NOMO-1 (cell line): ENCODE measurements around the gene TFG.

Experiments
- DNase-seq, 2 experiments: peaks; one replicate each; lab custom pipeline; 2025; ENCODE audit not compliant: unreplicated experiment in 2 of 2; lab: John Stamatoyannopoulos, UW

Gene TFG

DNA sequence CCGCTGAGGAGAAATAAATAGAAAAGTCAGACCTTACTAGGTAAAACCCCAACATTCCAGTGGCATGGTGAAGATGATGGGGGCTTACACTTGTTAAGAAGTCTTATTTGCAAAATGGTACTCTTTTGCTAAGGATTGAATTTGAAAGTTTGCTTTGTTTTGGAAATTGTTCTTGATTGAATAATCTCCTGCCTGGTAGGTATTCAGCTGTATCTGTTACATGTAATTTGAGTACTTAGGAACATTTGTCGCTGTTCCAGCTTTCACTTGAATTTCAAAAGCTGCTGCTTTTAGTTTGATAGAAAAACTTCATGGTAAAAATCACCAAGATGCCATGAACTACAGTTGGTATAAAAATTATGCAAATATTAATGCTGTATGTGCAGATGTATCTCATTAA lies 44.6 kb downstream of the TFG start:
- no peak for DNase-seq

- no peak for DNase-seq
Measured at GRCh38 chr3:100754563-100755334, 45.5 kb downstream of the TFG start.

DNA sequence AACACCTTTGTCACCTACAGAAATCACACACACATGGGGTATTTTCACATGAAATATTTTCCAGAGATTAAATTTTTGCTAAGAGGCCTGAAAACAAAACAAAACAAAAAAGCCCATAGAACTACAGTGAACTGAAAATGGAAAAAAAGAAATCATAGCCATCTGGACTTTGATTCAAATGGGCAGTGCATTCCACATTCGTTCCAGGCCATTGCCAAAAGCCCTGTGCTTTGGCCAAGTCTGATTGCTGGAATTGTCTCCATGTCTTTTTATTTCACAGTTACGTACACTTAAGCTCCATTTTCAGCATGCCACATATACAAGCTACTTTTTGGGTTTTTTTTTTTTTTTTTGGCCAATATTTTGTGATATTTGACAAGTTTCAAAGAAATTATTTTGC lies 47.1 kb downstream of the TFG start:
- no peak for DNase-seq

GRCh38 chr3:100759159-100759558 lies 49.9 kb downstream of the TFG start:
- no peak for DNase-seq

DNA sequence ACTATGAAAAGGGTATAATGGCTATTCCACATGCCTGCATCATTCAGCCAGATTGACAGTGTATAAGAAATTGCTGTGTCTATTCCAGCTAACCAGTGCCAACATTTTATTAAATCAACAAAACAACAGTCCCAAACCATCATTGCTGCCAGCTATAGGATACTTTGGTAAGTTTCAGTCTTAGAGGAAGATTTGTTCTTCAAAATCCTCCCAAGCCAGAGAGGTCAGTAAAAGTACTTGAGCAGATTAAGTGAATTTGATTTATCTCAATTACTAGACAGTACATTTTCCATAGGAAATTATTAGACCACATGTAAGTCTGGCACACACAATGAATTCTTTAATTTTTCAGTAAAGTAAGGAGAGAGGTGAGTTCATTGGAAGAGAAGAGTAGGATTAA lies 50.7 kb downstream of the TFG start:
- no peak for DNase-seq

DNA sequence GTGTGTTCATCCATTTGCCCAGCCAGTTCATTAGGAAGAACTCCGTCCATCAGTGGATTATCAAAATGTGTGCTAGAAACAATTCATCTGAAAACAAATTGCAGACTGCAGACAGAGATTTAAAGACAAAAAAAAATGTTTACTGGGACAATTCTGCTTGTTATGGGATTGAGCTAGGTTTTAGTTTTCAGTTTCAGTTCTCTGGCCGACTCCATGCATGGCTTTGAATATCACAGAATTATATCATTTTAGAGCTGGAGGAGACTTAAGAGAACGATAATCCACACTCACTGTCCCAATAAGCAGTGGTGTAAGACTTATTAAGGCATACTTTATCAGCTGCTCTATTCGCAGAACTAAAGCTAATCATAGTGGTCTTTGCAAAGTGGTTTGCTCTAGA lies 51.1 kb downstream of the TFG start:
- no peak for DNase-seq

- DNase-seq = no peak
Measured at GRCh38 chr3:100761211-100761942, 52.1 kb downstream of the TFG start.

- DNase-seq = no peak
Measured at GRCh38 chr3:100761951-100762350, 52.7 kb downstream of the TFG start.

GRCh38 chr3:100765437-100765975 lies 56.2 kb downstream of the TFG start:
- no peak for DNase-seq

- no peak for DNase-seq
Measured at GRCh38 chr3:100766069-100766468, 56.8 kb downstream of the TFG start.

DNA sequence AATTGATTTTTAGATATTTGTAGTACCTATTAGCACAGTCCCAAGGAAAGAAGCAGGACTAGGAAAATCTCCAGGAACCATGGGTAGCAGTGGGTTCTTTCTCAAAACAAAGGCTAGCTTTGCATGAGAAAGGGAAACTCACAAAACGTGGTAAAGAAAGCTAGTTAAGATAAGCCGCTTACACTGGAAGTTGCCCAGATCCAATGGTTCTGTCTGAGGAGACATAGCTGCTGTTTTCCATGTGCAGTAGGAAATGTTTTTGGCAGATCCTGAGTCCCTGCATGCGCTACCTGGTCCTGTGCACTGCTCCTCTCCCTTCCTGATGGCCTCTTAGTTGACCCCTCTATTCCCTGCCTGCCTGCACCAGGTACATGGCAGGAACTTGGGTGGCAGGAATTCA lies 60.4 kb downstream of the TFG start:
- no peak for DNase-seq

DNA sequence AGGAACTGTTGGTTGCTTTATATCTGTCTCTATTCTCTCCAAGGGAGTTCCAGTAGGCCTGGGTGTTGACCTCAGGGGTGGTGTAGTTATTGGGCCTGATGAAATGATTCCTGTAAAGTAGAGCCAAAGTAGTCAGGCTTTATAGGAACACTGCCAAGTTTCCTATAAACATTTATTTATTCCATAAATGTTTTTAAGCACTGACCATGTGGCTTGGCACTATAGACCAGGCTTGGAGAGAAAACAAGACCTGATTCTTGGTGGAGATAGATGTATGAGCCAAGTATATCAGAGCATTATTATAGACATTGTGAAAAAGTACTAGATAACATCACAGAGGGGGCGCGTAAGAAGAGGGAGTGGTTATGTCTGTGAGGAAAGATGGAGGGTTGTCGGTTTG lies 65.9 kb downstream of the TFG start:
- DNase-seq = no peak

GRCh38 chr3:100775669-100776068 lies 66.4 kb downstream of the TFG start:
- no peak for DNase-seq

DNA sequence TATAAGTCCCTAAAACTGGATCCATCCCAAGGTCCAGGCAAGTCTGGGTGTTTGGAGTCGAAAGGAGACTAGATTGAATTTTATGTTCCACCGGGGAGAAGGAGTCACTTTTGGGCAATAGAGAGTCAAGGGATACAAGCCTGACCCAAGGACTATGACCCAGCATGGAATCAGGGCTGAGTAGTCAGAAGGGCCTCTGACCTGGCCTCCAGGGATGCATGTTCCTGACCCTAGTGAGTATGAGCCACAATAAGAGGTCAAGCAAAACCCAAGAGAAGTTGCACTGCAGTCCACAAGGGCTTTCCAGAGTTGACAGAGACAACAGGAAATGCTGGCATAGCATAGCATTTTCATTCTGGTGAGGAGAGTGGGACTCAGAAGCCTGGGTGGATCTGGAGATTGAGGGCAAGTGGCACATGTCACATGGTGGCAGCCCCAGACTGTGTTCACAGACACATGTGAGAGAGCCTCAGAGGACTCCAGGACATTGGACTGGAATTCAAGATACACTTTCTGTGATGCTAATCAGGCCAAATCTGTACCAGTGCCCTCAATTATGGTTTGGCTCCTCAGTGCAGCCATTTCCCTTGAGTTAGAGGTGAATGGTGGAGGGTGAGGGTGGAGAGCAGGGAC lies 66.9 kb downstream of the TFG start:
- DNase-seq = no peak

DNA sequence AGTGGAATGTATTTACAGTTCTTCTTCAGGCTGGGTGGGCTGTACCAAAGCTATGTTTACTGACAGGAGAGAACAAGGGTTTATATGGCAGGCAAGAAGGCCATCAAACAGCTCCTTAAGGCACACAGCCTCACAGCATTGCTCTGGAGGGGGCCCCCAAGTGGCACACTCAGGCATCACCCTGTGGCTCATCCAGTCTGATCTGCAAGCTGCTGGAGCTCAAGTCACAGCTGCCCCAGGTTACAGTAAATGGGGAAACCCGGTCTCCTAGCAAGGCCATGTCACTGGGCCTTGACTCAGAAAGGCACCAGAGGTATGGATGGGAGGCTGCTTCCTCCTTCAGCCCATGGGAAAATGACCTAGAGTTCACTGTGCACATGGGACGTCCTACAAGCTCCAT lies 67.5 kb downstream of the TFG start:
- no peak for DNase-seq

GRCh38 chr3:100777271-100777670 lies 68.0 kb downstream of the TFG start:
- no peak for DNase-seq

DNA sequence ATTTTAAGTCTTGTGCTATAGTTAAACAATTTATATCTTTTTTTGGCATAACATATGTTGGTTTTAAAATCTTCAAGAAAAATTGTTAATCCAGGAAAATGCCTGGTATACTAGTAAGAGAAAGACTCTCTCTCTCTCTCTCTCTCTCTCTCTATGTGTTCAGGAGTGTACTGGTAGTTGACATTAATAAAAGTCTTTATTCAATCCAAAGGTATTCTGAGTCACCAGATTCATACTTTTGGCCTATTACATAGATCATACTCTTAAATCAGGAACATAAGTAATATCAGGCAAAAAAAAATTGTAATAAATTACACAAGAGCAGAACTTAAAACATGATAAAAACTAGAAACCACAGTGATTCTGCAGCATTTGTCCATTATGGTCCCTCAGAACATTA lies 70.2 kb downstream of the TFG start:
- DNase-seq = no peak

GRCh38 chr3:100780071-100780622 lies 70.9 kb downstream of the TFG start:
- no peak for DNase-seq

GRCh38 chr3:100781301-100781700 lies 72.0 kb downstream of the TFG start:
- no peak for DNase-seq

DNA sequence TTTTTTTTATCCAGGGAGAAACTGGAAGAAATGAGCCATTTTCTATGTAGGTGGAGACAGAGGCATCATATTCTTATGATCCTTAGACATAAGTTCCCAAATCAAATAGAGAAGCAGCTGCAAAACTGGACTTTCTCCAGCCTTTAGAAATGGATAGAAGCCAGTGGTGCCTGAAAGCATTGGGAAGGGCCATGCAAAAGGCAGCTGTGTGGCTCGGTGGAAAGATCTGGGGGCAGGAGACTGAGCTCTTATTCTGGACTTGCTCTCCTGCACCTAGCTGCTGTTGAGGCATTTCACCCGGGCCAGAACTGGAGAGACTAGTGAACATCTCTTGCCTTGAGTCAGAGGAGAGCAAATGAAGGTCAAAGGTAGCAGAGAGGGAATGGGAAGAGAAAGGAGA lies 73.1 kb downstream of the TFG start:
- DNase-seq = no peak

DNA sequence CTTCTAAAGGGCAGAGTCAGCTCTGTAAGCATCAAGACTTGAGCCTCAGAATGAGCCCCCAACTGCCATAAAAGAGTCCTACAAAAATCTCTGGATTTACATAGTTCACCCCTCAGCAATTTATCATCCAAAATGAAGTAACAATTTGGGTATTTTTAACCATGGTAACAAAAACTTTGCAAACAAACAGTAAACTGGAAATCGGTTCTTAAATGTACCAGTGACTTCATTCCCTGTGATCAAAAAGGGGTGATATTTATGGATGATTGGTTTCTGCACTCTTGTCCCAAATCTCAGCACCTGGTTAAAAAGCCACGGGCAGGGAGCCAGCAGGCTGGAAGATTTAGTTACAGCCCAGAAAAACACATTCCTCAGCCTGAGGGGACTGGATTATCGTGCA lies 73.6 kb downstream of the TFG start:
- DNase-seq = no peak
